ENCODE data around the gene DLG2.

DLG2 gene

DNA sequence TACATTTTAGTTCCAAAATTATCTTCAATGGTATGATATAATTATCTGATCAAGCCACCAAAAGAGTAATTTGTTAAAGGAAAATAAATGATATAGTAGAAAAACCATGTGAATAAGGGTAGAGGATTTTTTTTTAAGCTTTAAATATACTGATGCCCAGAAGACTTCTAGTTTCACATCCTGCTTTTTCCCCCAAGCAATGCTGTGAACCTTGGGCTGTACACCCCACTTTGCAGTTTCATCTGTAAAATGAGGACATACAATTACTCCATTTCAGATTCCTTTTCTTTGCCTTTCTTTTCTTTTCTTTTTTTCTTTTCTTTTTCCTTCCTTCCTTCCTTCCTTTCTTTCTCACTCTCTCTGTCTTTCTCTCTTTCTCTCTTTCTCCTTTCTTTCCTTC, 1125.4 kb downstream of the DLG2 start:
- Mint-ChIP-seq H3K4me1 (ENCODE audit: low read depth) (no peaks in the 10 kb centered on the region), H3K36me3 (ENCODE audit: low read depth) (no peaks in the 10 kb centered on the region), H3K27ac (no peak overlapping the region), H3K27me3 (no peaks in the 10 kb centered on the region), H3K9me3 (no peaks in the 10 kb centered on the region), H3K4me3 (no peak overlapping the region)
- intact Hi-C loops (cut with micrococcal nuclease): no loop called here

- Mint-ChIP-seq H3K27ac (no peak overlapping the region), H3K4me1 (ENCODE audit: low read depth) (no peaks in the 10 kb centered on the region), H3K27me3 (no peaks in the 10 kb centered on the region), H3K9me3 (no peaks in the 10 kb centered on the region), H3K4me3 (no peak overlapping the region), H3K36me3 (ENCODE audit: low read depth) (no peaks in the 10 kb centered on the region)
- intact Hi-C loops (cut with micrococcal nuclease): no loop called here
Observed at GRCh38 chr11:84497981-84498411, 1129.1 kb downstream of the DLG2 start.

GRCh38 chr11:84497181-84497580, 1130.0 kb downstream of the DLG2 start:
- H3K4me1 Mint-ChIP-seq (ENCODE audit: low read depth): no peaks in the 10 kb centered on the region
- H3K9me3 Mint-ChIP-seq: no peaks in the 10 kb centered on the region
- intact Hi-C loops (cut with micrococcal nuclease): no loop called here
- no peak overlapping the region for H3K27ac Mint-ChIP-seq
- no peaks in the 10 kb centered on the region for H3K36me3 Mint-ChIP-seq (ENCODE audit: low read depth)
- H3K4me3 Mint-ChIP-seq: no peak overlapping the region
- no peaks in the 10 kb centered on the region for H3K27me3 Mint-ChIP-seq

- Mint-ChIP-seq H3K4me3 (no peak overlapping the region), H3K4me1 (ENCODE audit: low read depth) (no peaks in the 10 kb centered on the region), H3K9me3 (peaks cover 2% of the 10 kb centered on the region), H3K27me3 (no peaks in the 10 kb centered on the region), H3K27ac (no peak overlapping the region), H3K36me3 (ENCODE audit: low read depth) (no peaks in the 10 kb centered on the region)
- intact Hi-C loops (cut with micrococcal nuclease): no loop called here
Observed at GRCh38 chr11:84496122-84496521, 1131.0 kb downstream of the DLG2 start.

DNA sequence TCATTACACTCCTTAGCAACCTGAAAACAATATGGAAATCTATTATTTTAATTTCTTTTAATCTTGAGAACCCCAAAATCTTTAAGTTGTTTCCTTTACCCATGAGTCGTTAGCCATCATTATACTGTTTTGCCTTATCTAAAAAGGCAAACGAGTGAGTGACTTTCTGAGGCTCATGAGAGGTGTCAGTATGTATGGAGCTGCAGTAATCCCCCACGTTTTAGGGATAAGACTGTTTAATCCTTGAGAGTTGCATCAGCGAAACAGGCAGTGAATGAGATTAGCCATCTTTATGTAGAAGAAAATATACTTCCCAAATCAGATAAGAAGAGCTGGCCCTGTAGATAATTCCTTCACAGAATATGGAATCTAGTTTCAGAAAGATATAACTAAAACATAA, 1147.0 kb downstream of the DLG2 start:
- Mint-ChIP-seq H3K36me3 (ENCODE audit: low read depth) (no peaks in the 10 kb centered on the region), H3K27ac (no peak overlapping the region), H3K4me1 (ENCODE audit: low read depth) (no peaks in the 10 kb centered on the region), H3K9me3 (no peaks in the 10 kb centered on the region), H3K27me3 (no peaks in the 10 kb centered on the region), H3K4me3 (no peak overlapping the region)
- intact Hi-C loops (cut with micrococcal nuclease): no loop called here

GRCh38 chr11:84476581-84476980, 1150.6 kb downstream of the DLG2 start:
- no peak overlapping the region for H3K27ac Mint-ChIP-seq
- intact Hi-C loops (cut with micrococcal nuclease): no loop called here
- H3K4me3 Mint-ChIP-seq: no peak overlapping the region

DNA sequence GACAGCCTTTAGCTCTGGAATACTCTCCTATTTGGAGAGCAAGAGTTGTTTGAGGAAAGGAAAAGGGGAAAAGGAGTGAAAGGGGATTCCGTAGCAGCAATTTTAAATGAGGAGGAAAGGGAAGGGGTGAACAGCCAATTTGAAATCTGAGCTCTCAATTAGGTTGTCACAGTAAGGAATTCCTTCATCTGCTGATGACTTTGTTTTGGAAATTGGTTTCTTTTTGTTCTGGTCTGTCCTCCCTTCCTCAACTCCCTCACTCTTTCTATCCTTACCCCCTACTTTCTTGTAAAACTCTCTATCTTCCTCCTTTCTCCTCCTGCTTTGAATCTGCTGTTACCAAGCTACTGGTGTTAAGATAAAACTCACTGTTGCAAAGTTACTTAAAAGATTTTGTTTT, 1155.6 kb downstream of the DLG2 start:
- no peaks in the 10 kb centered on the region for H3K36me3 Mint-ChIP-seq (ENCODE audit: low read depth)
- no peak overlapping the region for H3K4me3 Mint-ChIP-seq
- H3K9me3 Mint-ChIP-seq: no peaks in the 10 kb centered on the region
- no peaks in the 10 kb centered on the region for H3K27me3 Mint-ChIP-seq
- no peaks in the 10 kb centered on the region for H3K4me1 Mint-ChIP-seq (ENCODE audit: low read depth)
- intact Hi-C loops (cut with micrococcal nuclease): no loop called here
- H3K27ac Mint-ChIP-seq: no peak overlapping the region

More at GRCh38 chr11:84476581-84476980, 1150.6 kb downstream of the DLG2 start:
- Mint-ChIP-seq H3K9me3 (no peaks in the 10 kb centered on the region), H3K27me3 (no peaks in the 10 kb centered on the region), H3K36me3 (ENCODE audit: low read depth) (no peaks in the 10 kb centered on the region), H3K4me1 (ENCODE audit: low read depth) (no peaks in the 10 kb centered on the region)

DNA sequence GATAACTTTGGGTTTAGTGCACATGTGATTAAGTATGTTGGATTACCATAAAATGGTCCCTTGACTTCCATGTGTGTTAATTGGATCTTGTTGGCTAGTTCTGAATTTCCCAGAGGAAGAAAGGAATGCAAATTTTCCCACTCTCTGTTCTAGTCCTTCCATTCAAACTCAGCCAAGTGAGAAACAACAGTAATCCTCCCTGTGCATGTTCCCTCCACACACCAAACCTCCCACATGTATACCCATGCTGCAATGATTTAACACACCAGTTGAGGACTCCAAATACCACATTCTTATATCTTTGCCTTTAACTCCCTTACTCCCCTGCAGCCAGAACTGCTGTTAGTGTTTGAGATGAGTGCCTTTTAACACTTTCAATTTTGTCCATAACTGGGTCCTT, 1158.9 kb downstream of the DLG2 start:
- no peaks in the 10 kb centered on the region for H3K4me1 Mint-ChIP-seq (ENCODE audit: low read depth)
- H3K36me3 Mint-ChIP-seq (ENCODE audit: low read depth): no peaks in the 10 kb centered on the region
- H3K9me3 Mint-ChIP-seq: no peaks in the 10 kb centered on the region
- no peak overlapping the region for H3K4me3 Mint-ChIP-seq
- no peaks in the 10 kb centered on the region for H3K27me3 Mint-ChIP-seq
- no peak overlapping the region for H3K27ac Mint-ChIP-seq
- intact Hi-C loops (cut with micrococcal nuclease): no loop called here

DNA sequence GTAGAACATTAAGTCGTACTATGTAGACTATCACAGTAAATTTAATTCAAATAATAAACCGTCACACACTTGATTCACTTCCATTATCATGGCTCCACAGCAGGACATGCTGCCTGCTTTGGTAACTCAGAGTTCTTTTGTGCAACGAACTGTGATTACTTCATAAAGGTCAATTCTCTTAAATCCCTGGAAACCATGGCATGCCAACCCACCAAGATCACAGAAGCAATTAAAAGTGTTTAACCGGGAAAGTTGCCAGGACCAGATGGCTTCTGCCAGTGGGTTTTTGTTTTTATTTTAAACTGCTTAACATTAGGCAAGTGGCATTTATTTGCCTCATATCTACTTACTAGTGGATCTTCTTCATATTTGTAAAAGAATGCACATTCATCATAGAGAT, 1162.1 kb downstream of the DLG2 start:
- H3K9me3 Mint-ChIP-seq: no peaks in the 10 kb centered on the region
- no peak overlapping the region for H3K27ac Mint-ChIP-seq
- no peak overlapping the region for H3K4me3 Mint-ChIP-seq
- H3K36me3 Mint-ChIP-seq (ENCODE audit: low read depth): no peaks in the 10 kb centered on the region
- intact Hi-C loops (cut with micrococcal nuclease): no loop called here
- no peaks in the 10 kb centered on the region for H3K27me3 Mint-ChIP-seq
- no peaks in the 10 kb centered on the region for H3K4me1 Mint-ChIP-seq (ENCODE audit: low read depth)

GRCh38 chr11:84455691-84456090, 1171.5 kb downstream of the DLG2 start:
- Mint-ChIP-seq H3K9me3 (no peaks in the 10 kb centered on the region), H3K4me3 (no peak overlapping the region), H3K36me3 (ENCODE audit: low read depth) (no peaks in the 10 kb centered on the region), H3K4me1 (ENCODE audit: low read depth) (no peaks in the 10 kb centered on the region), H3K27ac (no peak overlapping the region), H3K27me3 (no peaks in the 10 kb centered on the region)
- intact Hi-C loops (cut with micrococcal nuclease): no loop called here

DNA sequence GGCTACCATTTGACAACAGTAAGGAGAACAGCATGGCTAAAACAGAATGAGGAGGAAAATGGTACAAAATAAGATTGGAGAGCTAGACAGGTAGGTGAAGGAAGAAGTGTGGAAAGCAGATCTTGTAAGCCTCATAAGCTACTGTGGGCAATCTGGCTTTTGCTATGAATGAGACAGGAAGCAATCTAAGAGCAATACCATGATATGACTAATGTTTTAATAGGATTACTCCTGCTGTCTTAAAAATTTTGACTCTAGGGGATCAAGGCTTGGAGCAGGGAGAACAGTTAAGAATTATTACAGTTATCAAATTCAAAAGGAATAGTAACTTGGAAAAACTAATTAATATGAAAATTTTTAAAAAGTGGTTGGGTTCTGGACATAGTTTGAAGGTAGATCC, 1174.9 kb downstream of the DLG2 start:
- intact Hi-C loops (cut with micrococcal nuclease): no loop called here
- H3K4me1 Mint-ChIP-seq (ENCODE audit: low read depth): no peaks in the 10 kb centered on the region
- no peaks in the 10 kb centered on the region for H3K27me3 Mint-ChIP-seq
- H3K27ac Mint-ChIP-seq: no peak overlapping the region
- no peaks in the 10 kb centered on the region for H3K36me3 Mint-ChIP-seq (ENCODE audit: low read depth)
- H3K9me3 Mint-ChIP-seq: no peaks in the 10 kb centered on the region
- H3K4me3 Mint-ChIP-seq: no peak overlapping the region

- Mint-ChIP-seq H3K4me1 (ENCODE audit: low read depth) (no peaks in the 10 kb centered on the region), H3K4me3 (no peak overlapping the region), H3K36me3 (ENCODE audit: low read depth) (no peaks in the 10 kb centered on the region), H3K9me3 (no peaks in the 10 kb centered on the region), H3K27ac (no peak overlapping the region), H3K27me3 (no peaks in the 10 kb centered on the region)
- intact Hi-C loops (cut with micrococcal nuclease): no loop called here
Observed at GRCh38 chr11:84438565-84438964, 1188.6 kb downstream of the DLG2 start.

GRCh38 chr11:84437071-84437980, 1189.8 kb downstream of the DLG2 start:
- Mint-ChIP-seq H3K27ac (no peak overlapping the region), H3K27me3 (no peaks in the 10 kb centered on the region), H3K4me1 (ENCODE audit: low read depth) (no peaks in the 10 kb centered on the region), H3K9me3 (no peaks in the 10 kb centered on the region), H3K36me3 (ENCODE audit: low read depth) (no peaks in the 10 kb centered on the region), H3K4me3 (no peak overlapping the region)
- intact Hi-C loops (cut with micrococcal nuclease): no loop called here

- Mint-ChIP-seq H3K4me1 (ENCODE audit: low read depth) (no peaks in the 10 kb centered on the region), H3K9me3 (no peaks in the 10 kb centered on the region), H3K4me3 (no peak overlapping the region), H3K27me3 (no peaks in the 10 kb centered on the region), H3K36me3 (ENCODE audit: low read depth) (no peaks in the 10 kb centered on the region), H3K27ac (no peak overlapping the region)
- intact Hi-C loops (cut with micrococcal nuclease): no loop called here
Observed at GRCh38 chr11:84430661-84431060, 1196.5 kb downstream of the DLG2 start.

DNA sequence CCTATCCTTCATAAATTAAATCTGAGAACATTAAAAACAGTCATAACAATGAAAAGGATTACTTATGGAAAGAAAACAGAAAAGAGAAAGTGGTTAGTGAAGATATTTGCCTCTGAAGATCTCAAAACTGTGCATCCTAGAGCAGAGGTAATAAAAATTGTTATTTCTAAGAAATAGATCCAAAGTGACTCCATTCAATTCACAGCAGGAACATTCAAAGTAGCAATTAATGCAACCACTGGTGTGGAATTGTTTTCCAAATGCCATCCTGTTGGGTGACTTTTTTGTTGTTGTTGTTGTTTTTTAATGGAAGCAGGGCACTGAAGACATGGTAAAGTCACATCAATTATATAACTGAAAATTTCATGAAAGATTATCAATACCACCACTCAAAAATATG, 1201.5 kb downstream of the DLG2 start:
- no peaks in the 10 kb centered on the region for H3K36me3 Mint-ChIP-seq (ENCODE audit: low read depth)
- H3K4me3 Mint-ChIP-seq: no peak overlapping the region
- H3K27me3 Mint-ChIP-seq: no peaks in the 10 kb centered on the region
- no peaks in the 10 kb centered on the region for H3K4me1 Mint-ChIP-seq (ENCODE audit: low read depth)
- no peak overlapping the region for H3K27ac Mint-ChIP-seq
- H3K9me3 Mint-ChIP-seq: no peaks in the 10 kb centered on the region
- intact Hi-C loops (cut with micrococcal nuclease): no loop called here
